Endothelial cell of umbilical vein (primary cell): ENCODE results near the gene MPND.

ENCODE experiments used
- CTCF ChIP-seq, 2 donors: IDR thresholded peaks; 1 replicate in 1 of 2; 2 replicates in 1 of 2; pipeline ENCODE4 v1.5.1; 2011; ENCODE audit warnings: low read length in 2 of 2, mild to moderate bottlenecking in 2 of 2, moderate library complexity in 2 of 2, control low read depth in 1 of 2, inconsistent platforms in 1 of 2, low read depth in 1 of 2; ENCODE audit not compliant: insufficient read depth in 1 of 2; ENCODE audit errors: extremely low read depth in 1 of 2
- EZH2 ChIP-seq: IDR thresholded peaks from 2 replicates; pipeline ENCODE4 v1.6.1; 2012; ENCODE audit warnings: borderline replicate concordance, low read depth, mild to moderate bottlenecking, moderate library complexity, low read length, inconsistent platforms; ENCODE audit not compliant: severe bottlenecking
- FOS ChIP-seq: IDR thresholded peaks from 2 replicates; pipeline ENCODE4 v1.6.1; 2011; ENCODE audit warnings: mild to moderate bottlenecking, low read length, moderate library complexity, borderline replicate concordance; ENCODE audit not compliant: insufficient read depth
- GATA2 ChIP-seq: IDR thresholded peaks from 2 replicates; pipeline ENCODE4 v1.7.0; 2011; ENCODE audit warnings: low read depth, mild to moderate bottlenecking, moderate library complexity, mixed read lengths, low read length; ENCODE audit not compliant: insufficient read length, insufficient read depth
- JUN ChIP-seq: IDR thresholded peaks from 2 replicates; pipeline ENCODE4 v1.6.1; 2011; ENCODE audit warnings: borderline replicate concordance, low read depth; ENCODE audit not compliant: insufficient read length, insufficient read depth
- MYC ChIP-seq: IDR thresholded peaks from one replicate; pipeline ENCODE4 v1.6.1; 2011; ENCODE audit warnings: mild to moderate bottlenecking, low read depth, low read length
- POLR2A ChIP-seq: IDR thresholded peaks from 2 replicates; pipeline ENCODE4 v1.6.1; 2012; ENCODE audit warnings: low read depth, mild to moderate bottlenecking, control low read depth, low read length
- POLR2AphosphoS5 ChIP-seq: IDR thresholded peaks from 2 replicates; pipeline ENCODE4 v1.6.1; 2012; ENCODE audit warnings: low read depth, mild to moderate bottlenecking, control low read depth, low read length, moderate library complexity; ENCODE audit not compliant: insufficient read depth
- TF ChIP-seq, protein P1 (sequence below): IDR thresholded peaks from 2 replicates; pipeline ENCODE4 v1.6.1; 2011; ENCODE audit not compliant: insufficient read depth, insufficient read length

DNA sequence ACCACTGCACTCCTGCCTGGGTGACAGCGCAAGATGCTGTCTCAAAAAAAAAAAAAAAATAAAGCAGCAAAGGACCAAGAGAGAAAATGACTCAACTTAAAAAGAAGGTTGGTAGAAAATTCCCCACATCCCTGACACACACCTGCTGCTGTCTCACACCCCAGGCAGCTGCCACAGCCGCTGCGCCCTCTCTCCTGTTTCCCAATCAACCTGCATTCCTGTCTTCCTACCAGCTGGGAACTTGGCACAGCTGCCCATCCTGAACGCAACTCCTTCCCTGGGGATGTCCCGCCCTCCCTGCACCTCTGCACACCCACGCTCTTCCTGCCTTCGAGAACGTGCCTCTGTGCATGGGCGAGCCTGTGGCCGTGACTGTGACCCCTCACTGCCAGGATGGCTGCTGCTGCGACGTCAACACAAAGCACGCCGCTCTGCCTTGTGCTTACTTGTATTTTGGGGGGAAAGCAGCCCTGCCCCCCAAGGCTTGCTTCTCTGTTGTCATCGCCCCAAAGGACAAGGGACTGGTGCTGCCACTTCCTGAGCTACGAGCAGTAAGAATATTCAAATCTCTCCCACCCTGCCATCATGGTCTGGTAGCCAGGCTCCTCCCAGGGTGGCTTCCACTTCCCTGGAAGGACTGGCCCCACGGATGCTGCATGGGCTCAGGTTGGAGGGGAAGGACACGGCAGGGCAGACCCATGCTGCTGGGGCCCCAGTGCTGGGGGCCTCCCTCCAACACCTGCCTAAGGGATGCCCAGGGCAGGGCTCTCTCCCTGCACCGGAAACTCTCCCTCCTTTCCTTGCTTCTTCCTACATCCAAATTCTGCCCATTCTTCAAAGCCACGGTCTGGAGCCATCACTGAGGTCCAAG lies 36.3 kb downstream of the MPND start:
- TF ChIP-seq CTCF (IDR thresholded peaks at IDR 0.05; ENCODE audit: extremely low read depth in 1 of 2, insufficient read depth in 1 of 2, low read depth in 1 of 2, low read length in 2 of 2) (no peak), POLR2A (no peak), JUN (no peak), MYC (no peak), POLR2AphosphoS5 (no peak), EZH2 (no peak), GATA2 (no peak), FOS (no peak)
- TF ChIP-seq, protein P1, sequence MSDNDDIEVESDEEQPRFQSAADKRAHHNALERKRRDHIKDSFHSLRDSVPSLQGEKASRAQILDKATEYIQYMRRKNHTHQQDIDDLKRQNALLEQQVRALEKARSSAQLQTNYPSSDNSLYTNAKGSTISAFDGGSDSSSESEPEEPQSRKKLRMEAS = no peak
